NK-92 (cell line): ENCODE results near the gene PURA.
"Not testable (repeated sequence)": the region's sequence is repeated elsewhere in the genome, so short reads cannot be mapped to it uniquely, and the experiment has no call there.

Source experiments
- DNase-seq: peaks from one replicate; lab custom pipeline; 2025; ENCODE audit not compliant: unreplicated experiment; lab: John Stamatoyannopoulos, UW

The PURA gene

DNA sequence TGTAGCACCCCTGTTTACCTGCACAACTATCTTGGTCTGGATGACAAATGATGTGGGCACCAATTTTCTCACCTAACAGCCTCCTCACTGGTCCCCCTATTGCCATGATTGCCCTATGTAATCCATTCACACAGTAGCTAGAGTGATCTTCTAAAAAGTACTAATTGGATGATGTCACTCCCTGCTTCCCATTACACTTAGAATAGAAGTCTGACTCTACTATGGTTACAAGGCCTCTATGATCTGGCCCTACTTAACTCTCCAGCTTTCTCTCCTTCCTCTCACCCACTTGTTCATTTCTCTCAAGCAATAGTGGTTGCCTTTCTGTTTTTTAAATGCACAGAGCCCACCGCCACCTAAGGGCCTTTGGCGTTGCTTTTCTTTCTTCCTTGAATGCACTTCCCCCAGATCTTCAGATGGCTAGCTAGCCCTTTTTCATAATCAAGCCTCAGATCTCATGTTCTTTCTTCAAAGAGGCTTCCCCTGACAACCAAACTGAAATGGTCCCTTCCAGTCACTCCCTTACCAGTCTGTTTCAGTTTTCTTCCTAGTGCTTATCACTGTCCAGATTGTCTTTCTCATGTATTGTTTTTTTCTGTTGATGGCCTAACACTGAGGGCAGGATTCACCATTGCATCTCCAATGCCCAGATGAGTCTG is 20.5 kb downstream of the PURA start:
- DNase-seq = no peak

DNA sequence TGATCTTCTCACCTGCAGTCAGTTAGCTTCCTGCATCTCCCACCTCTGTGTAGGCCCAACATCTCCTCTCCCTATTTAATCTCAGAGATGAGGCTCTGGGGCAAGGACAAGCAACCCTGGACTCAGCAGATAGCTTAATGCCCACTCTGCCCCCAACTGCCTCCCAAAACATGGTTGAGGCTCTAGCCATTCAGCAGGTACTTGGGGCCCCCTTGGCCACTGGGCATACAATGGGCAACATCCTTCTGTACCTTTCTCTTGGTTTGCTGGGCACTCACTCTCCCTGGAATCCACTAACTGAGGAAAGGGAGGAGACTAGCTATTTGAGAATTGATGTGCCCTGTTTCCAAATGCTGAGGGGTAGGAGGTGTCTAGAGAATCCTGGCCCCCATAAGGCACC is 21.2 kb downstream of the PURA start:
- DNase-seq = no peak

DNA sequence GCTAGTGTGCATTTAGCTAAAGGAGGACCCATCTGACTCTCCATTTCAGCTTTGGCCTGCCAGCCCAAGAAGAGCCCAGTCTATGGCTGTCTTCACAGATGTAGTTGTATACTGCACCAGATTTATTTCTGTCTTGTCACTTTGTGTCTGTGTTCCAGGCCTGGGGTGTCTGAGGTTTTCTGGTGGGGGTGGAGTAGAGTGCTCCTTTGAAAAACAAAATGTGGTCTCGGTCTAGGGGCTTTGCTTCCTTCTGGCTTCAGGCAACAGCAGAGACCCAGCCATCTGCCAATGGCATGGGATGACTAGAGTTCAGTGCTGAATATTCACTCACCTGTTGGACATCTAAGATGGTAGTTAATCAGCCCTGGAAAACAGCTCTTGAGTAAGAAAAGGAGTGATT is 22.7 kb downstream of the PURA start:
- no peak for DNase-seq

DNA sequence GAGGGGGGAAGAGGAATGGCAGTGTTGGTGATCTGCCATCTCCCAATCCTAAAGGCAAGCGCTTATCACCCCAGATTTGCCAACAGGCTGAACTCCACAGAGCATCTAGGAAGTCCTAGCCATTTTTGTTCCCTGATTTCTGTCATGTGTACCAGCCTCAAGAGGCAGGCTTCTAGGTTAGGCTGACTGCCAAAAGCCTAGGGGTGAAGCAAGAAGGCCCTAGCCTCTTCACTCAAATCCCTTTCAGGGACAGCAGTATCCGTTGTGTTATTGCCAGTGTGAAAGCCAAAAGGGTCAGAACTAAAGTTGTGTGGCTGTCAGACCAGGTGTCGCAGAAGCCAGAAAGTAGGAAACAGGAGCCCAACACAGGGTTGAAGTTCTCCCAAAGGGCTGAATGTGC is 26.5 kb downstream of the PURA start:
- no peak for DNase-seq

DNA sequence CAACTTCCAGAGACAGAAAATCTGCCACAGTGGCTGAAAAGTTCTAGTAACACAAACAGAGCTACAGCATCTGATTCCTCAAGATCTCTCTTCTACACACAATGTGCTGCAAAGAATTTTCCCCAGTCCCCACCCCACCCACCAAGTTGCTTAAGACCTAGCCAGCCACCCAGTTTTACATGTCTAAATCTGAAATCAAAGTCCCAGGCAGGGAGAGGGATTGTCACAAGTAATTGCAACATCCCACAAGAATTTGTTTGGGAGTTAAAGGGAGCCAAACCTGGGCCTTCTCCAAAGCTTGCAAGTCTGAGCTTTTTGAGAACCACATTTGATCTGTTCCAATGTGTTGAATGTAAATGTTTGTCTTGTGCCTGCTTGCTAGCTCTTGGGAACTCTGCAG is 27.3 kb downstream of the PURA start:
- no peak for DNase-seq

DNA sequence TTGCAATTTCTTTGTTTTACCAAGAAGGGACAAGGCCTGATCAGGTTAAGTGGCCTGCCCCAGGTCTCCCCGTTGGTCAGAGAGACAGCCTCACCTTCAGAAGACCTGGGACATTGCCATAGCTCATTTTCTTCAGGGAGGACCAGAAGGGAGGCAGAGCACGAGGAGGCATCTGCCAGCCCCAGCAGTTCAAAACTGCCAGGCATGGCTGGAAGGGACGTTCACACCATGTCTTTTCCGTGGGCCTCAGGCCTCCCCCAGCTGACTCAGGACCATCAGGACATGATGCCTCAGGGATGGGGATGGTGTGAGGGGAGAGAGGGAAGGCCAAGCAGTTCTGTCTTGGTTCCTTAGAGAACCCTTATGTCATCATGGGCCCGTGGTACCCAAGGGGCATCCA is 28.3 kb downstream of the PURA start:
- no peak for DNase-seq

DNA sequence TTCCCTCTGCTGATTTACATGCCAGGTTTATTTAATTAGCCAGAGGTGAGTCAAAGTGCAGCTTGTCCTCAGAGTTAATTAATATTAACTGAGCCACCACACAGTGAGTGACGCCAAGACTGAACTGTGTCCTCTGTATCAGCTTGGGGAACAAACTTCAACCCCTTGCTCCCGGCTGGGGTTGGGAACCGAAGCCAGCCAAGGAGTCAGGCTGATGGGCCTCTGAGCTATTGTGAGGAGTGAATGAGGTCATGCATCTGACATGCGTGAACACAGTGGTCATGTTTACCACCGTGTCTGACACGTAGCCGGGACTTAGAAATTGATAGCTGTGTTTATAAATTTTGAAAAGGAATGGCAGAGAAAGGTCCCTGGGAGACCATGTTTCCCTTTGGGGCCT is 28.9 kb downstream of the PURA start:
- DNase-seq = no peak

DNA sequence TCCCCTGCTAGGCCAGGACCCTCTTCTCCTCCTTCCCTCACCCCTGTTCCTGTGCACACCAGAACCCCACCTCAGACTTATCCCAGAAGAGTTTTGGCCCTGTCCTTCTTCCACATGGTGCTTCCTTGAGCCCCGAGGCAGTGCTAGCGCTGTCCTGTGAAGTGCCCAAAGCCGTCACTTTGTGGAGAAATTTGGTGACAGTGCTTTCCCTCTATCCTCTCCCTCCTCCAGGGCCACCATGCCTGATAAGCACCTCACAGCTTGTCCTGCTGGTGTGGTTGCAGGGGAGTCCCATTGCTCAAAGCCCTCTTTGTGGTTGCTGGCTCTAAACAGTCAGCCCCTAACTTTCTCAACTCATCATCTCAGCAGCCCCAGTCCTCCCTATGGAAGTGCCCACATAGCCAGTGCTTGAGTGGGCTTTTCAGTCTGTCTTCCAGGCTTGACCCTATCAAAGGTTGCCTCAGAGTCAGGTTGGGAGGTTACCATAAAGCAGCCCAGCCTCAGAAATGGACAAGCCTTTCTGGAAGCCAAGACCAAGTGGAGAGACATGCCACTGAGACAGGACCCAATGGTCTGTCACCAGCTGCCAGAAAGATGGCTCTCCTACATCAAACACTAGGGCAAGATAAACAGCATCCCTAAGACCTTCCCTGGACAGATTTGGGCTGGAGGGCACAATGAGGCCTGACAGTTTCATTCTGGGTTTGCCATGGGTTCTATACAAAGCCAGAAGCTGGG is 29.8 kb downstream of the PURA start:
- DNase-seq = no peak

DNA sequence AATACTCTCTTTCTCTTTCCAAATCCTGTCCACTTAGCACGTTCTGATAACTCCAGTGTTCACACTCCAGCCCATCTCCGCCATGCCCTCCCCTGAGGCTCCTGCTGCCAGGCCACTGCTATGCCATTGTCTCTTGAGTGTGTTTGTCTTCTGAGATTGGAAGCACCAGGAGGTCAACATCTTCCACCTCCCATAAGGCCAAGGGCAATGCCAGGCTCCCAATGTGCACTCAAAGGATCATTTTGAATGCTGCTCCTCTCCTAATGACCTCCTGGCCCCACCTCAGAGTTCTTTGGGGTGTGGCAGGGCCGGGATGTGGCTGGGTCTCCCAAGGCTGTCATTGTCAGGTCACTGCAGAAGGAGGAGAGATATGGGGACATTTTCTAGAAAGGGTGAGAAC is 31.3 kb downstream of the PURA start:
- no peak for DNase-seq

DNA sequence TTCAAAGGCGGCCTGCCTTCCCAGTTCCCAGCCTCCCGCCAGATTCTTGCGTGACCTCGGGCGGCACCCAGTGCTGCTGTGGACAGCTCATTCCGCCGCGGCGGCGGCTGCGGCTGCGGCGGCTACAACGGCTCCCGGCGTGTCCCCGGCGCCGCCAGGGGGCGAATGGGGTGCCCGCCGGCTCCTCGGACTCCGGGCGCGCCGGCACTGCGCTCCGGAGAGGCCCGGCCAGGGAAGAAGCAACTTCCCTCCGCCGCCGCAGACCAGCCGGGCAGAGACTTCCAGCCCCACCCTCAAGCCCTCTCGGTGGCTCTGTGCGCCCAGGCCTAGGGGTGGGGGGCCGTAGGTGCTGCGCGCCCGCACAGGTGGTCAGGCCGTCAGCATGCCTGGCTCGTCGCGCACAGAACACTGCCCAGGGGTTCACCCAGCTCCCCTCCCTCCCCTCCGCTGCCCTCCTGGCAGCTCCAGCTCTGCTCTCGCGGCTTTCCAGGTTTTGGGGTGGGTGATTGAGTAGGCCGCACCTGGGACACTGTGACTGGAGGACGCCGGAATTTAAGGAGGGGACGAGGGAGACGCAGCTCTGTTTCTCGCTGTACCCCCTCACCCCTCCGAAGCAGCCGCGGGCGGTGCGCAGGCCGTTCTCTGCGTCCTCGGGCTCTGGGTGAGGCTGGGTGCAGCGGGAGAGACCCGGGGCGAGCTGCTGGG is 32.1 kb downstream of the PURA start:
- no peak for DNase-seq

DNA sequence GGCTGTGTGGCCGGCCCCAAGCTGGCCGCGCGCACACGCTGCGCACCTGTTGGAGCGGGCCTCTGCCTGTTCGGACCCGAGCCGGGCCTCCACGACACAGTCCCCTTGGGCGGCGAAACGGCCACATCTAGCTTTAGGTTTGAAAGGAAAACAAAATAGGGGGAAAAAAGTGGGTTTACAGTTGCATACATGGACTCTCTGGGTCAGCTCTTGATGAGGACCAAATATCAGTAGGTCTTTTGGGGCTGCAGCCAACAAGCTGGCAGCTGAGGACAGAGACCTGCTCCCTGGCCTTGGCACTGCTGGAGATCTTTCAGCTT is 32.6 kb downstream of the PURA start:
- DNase-seq = no peak

DNA sequence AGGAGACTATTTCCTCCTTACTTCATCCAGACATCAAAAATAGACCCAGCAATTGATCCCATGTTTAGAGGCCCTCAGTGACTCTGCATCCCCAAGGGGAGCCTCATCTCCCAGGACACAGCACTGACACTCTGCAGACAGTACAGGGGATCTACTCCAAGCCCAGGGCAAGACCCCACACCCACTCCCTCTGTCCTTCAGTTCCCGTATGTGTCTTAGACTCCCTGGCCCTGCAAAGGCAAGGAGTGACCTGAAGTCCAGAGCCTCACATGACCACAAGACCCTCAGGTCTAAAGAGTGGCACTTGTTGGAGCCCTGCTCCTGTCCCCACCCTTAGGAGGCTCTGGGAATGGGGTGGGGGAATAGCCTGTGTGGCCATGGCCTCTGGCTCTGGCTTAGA is 33.6 kb downstream of the PURA start:
- no peak for DNase-seq

DNA sequence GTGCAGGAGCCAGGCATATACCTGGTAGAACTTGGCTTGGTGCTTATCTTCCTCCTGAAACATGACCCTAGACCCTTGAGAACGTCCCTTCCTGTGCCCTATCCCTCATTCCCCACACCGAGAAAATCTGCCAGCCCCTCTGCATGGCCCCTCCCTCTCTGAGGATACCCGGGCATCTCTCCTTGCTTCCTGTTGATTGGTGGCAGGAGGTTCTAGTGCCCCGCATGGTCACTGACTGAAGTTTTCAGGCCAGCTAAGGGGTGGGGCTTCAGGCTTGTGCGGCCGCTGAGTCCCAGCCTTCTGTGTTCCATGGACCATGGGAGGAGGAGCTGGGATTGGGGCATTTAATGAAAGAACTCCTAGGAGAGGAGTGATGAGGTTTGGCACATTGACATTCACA is 34.6 kb downstream of the PURA start:
- DNase-seq = no peak

DNA sequence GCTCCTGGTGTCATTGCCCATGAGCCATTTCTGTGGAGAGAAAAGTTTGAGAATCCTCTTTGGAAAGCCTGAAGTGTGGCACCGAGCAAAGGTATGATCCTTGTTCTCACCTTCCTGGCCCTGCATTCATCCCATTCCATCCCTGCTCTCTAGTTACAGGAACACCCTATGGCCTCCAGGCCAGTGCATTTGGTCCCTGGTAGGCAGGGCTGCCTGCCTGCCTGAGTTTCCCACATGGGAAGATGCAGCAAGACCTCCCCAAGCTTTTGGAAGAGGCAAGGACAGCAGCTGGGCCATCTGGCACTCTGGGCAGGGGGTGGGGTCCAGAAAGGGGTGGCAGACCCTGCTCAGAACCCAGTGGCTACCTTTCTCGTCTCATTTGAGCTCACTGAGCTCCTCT is 36.3 kb downstream of the PURA start:
- DNase-seq = no peak

DNA sequence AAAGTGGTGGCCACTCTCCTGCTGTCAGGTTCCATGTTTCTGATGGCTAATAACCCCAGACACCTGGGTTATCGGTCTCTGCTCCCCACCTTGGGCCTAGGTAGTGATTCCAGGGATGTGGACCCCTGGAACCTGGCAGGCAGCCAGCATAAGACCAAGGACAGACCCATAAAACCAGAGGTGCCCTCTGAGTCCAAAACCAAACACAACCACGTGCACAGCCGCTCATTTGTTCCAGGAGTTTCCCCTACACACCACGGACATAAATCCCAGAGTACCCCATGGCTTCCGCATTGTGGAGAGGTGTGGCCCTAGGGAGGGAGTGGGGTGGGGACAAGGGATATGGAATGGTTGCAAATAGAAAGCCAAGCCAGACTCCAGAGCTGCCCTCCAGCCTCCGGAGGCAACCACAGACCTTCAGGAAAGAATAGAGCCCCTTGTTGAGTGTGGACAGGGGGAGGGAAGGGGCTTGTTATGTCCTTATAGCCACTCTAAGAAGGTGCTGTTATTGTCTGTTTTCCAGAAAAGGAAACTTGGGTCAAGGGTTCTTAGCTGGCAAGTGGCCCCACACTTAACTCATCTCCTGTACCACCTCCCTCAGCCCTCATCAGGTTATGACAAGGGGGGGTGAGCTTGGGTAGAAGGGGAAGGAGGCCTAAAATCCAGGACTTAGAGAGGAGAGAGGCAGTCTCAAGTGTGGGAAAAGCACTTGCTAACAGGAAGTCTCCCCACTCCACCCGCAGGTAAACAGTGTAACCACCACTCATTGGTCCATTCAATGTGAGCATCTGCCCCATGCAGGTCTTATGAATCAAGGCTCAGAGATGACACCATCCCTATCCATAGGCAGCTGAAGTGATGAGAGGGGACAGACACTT is 37.5 kb downstream of the PURA start:
- no peak for DNase-seq

DNA sequence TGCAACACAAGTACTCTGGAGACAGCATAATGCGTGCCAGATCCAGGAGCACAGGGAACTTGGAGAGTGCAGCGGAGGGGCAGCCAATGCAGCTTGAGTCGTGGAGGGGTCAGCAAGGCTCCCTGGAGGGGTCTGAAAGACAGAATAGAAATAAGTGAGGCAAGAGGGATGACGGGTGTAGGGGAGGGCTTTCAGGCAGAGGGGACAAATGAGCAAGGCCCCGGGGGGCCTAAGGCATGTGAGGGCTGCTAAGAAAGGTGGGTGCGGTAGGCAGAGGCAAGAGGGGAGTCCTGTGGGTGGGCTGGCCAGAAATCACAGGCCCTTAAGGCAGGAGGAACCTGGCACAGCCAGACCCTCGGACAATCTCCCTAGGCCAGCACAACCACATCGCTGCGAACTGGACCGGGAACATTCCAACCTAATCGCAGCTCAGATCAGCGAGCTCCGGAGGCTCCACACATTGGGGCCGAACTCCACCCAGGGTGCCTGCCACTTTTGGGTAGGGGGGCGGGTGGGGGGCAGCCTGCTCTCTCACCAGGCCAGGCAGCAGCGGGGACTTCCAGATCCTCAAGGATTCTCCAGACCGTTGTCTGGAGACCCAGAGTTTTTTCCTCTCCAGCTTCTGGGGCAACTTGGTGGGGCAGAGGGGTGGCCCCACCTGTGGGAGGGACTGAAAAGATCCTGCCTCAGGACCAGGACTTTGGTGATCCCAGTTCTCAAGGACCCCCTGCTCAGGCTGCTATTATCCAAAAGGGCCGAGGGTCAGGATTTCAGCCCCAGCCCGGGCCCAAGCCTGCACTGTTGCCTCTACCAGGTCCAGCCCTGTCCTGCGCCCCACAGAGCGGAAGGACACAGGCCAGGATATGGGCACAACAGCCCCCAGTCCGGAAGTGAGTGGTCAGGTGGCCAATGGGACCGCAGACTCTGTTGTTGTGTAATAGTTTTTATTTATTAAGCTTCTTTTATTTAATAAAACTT is 38.4 kb downstream of the PURA start:
- no peak for DNase-seq

DNA sequence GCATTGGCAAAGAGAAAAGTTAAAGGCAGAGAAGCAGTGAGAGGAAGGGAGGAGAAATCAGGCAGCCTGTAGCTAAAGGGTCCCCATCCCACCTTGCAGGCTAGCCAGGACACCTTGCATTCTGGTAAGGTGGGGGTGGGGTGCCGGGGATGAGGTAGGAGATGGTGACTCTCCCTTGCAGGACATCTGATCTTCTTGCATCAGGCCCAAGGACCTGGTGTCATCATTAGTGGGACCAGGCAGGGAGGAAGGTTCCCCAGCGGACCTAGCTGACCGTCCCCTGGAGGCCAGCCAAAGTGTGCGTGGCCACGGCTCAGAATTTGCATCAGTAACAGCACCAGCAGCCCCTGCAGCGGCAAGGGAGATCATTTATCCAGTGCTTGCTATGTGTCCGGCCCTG is 39.3 kb downstream of the PURA start:
- DNase-seq = no peak

DNA sequence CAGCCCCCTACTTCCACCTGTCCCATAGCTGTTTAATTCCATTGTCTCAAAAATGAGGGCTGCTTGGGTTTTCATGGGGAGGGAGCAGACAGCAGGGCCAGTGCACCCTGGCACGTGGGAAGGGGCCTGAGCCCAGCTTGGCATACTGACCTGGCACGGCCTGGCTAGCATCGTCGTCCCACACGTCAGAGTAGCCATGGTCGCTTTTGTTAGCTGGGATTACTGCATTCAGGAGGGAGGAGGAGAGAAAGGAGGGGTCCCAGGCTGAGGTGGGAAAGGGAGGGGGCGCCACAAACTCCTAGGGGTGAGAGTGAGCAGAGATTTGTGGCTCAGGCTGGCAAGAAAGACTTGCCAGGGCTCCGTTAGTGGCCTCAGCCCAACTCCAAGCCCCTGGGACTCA is 40.0 kb downstream of the PURA start:
- DNase-seq = no peak

DNA sequence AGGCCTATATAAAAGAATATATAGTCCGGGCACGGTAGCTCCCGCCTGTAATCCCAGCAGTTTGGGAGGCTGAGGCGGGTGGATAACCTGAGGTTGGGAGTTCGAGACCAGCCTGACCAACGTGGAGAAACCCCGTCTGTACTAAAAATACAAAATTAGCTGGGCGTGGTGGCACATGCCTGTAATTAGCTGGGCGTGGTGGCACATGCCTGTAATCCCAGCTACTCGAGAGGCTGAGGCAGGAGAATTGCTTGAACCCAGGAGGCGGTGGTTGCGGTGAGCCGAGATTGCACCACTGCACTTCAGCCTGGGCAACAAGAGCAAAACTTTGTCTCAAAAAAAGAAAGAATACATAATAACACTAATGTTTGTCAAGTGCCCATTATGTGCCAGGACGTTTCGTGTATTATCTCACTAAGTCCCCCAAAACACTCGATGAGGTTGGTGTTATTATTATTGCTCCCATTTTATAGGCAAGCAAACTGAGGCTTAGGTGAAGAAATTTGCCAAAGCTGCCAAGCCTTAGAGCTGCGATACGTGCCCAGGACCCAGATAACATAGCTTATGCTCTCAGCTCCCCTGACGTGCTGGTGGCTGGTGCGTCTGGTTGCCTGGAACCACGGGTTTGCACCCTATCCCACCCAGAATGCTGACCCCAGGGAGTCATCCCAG is 40.9 kb downstream of the PURA start:
- not testable (repeated sequence) for DNase-seq
